ENCODE data around the gene SDCBP2. TPM values are rescaled to one million over a fixed set of nuclear protein-coding genes. Genes with fewer than 3 reads are reported as not detected.

The SDCBP2 gene
- total RNA-seq, 1 donor from 2014 or later = 10.9 TPM

- no peak overlapping the region for H3K4me3 ChIP-seq
- intact Hi-C loops (cut with DNase I) = no loop called here
- DNase-seq (peak; percentile 35), ATAC-seq (peak; percentile 22)
- no peaks in the 10 kb centered on the region for H3K36me3 ChIP-seq
- H3K27me3 ChIP-seq = no peaks in the 10 kb centered on the region
- H3K27ac ChIP-seq = no peak overlapping the region
- H3K4me1 ChIP-seq = no peaks in the 10 kb centered on the region
- no peak for TF ChIP-seq CTCF (IDR thresholded peaks at IDR 0.05)
- no peaks in the 10 kb centered on the region for H3K9me3 ChIP-seq
Observed at GRCh38 chr20:1298888-1299511, 29.9 kb downstream of the SDCBP2 start.

- Histone ChIP-seq H3K27ac (no peak overlapping the region), H3K4me1 (no peaks in the 10 kb centered on the region), H3K4me3 (no peak overlapping the region), H3K9me3 (no peaks in the 10 kb centered on the region), H3K27me3 (no peaks in the 10 kb centered on the region), H3K36me3 (no peaks in the 10 kb centered on the region)
- TF ChIP-seq CTCF (IDR thresholded peaks at IDR 0.05) = no peak
- ATAC-seq (no peak), DNase-seq (no peak)
- intact Hi-C loops (cut with DNase I) = no loop called here
Observed at GRCh38 chr20:1298166-1298565, 30.8 kb downstream of the SDCBP2 start.

GRCh38 chr20:1297486-1297885 lies 31.5 kb downstream of the SDCBP2 start:
- H3K36me3 ChIP-seq = no peaks in the 10 kb centered on the region
- intact Hi-C loops (cut with DNase I) = no loop called here
- no peaks in the 10 kb centered on the region for H3K27me3 ChIP-seq
- no peak overlapping the region for H3K27ac ChIP-seq
- H3K4me1 ChIP-seq = no peaks in the 10 kb centered on the region
- TF ChIP-seq CTCF (IDR thresholded peaks at IDR 0.05) = no peak
- no peak overlapping the region for H3K4me3 ChIP-seq
- no peaks in the 10 kb centered on the region for H3K9me3 ChIP-seq
- DNase-seq = no peak
- no peak for ATAC-seq

- no peaks in the 10 kb centered on the region for H3K4me1 ChIP-seq
- H3K27ac ChIP-seq = no peak overlapping the region
- H3K36me3 ChIP-seq = no peaks in the 10 kb centered on the region
- no peak overlapping the region for H3K4me3 ChIP-seq
- no peaks in the 10 kb centered on the region for H3K27me3 ChIP-seq
- no peak for TF ChIP-seq CTCF (IDR thresholded peaks at IDR 0.05)
- ATAC-seq (no peak), DNase-seq (peak; percentile 35)
- H3K9me3 ChIP-seq = no peaks in the 10 kb centered on the region
- intact Hi-C loops (cut with DNase I) = no loop called here
Observed at GRCh38 chr20:1296922-1297321, 32.0 kb downstream of the SDCBP2 start.

GRCh38 chr20:1296117-1296610 lies 32.8 kb downstream of the SDCBP2 start:
- peak; percentile 57 for DNase-seq
- no peak for TF ChIP-seq CTCF (IDR thresholded peaks at IDR 0.05)

More at GRCh38 chr20:1296117-1296610, 32.8 kb downstream of the SDCBP2 start:
- ATAC-seq = no peak
- no peaks in the 10 kb centered on the region for H3K27me3 ChIP-seq
- H3K9me3 ChIP-seq = no peaks in the 10 kb centered on the region
- intact Hi-C loops (cut with DNase I) = no loop called here
- no peak overlapping the region for H3K27ac ChIP-seq
- H3K36me3 ChIP-seq = no peaks in the 10 kb centered on the region
- no peak overlapping the region for H3K4me3 ChIP-seq
- no peaks in the 10 kb centered on the region for H3K4me1 ChIP-seq

Measured in upper lobe of right lung (tissue), 1 donor.